Measurements from ENCODE around the gene KEAP1. TPM values are rescaled to one million over a fixed set of nuclear protein-coding genes. Genes with fewer than 3 reads are reported as not detected.
"Not testable (repeated sequence)": the region's sequence is repeated elsewhere in the genome, so short reads cannot be mapped to it uniquely, and the experiment has no call there.

Gene KEAP1
- total RNA-seq, 1 experiment from 2014 or later, result 43.3 TPM

- no peak for DNase-seq (ENCODE audit: low spot score)
Observed at GRCh38 chr19:10497371-10497770, 5.8 kb downstream of the KEAP1 start.

- DNase-seq (ENCODE audit: low spot score), result no peak
Observed at GRCh38 chr19:10491472-10492047, 11.6 kb downstream of the KEAP1 start.

GRCh38 chr19:10486551-10486950, 16.6 kb downstream of the KEAP1 start:
- no peak for DNase-seq (ENCODE audit: low spot score)

GRCh38 chr19:10478903-10479384, 24.2 kb downstream of the KEAP1 start:
- peak; percentile 23 for DNase-seq (ENCODE audit: low spot score)

- DNase-seq (ENCODE audit: low spot score), result no peak
Observed at GRCh38 chr19:10478476-10478875, 24.7 kb downstream of the KEAP1 start.

- DNase-seq (ENCODE audit: low spot score), result no peak
Observed at GRCh38 chr19:10474962-10475451, 28.1 kb downstream of the KEAP1 start.

- no peak for DNase-seq (ENCODE audit: low spot score)
Observed at GRCh38 chr19:10473192-10473591, 30.0 kb downstream of the KEAP1 start.

- DNase-seq (ENCODE audit: low spot score), result peak; percentile 30
Observed at GRCh38 chr19:10471909-10472308, 31.2 kb downstream of the KEAP1 start.

- DNase-seq (ENCODE audit: low spot score), result no peak
Observed at GRCh38 chr19:10468133-10468532, 35.0 kb downstream of the KEAP1 start.

- no peak for DNase-seq (ENCODE audit: low spot score)
Observed at GRCh38 chr19:10467104-10467706, 36.0 kb downstream of the KEAP1 start.

GRCh38 chr19:10464456-10464855, 38.7 kb downstream of the KEAP1 start:
- no peak for DNase-seq (ENCODE audit: low spot score)

- DNase-seq (ENCODE audit: low spot score), result no peak
Observed at GRCh38 chr19:10462557-10462956, 40.6 kb downstream of the KEAP1 start.

GRCh38 chr19:10462042-10462441, 41.1 kb downstream of the KEAP1 start:
- not testable (repeated sequence) for DNase-seq (ENCODE audit: low spot score)

- no peak for DNase-seq (ENCODE audit: low spot score)
Observed at GRCh38 chr19:10461047-10461949, 41.9 kb downstream of the KEAP1 start.

- DNase-seq (ENCODE audit: low spot score), result no peak
Observed at GRCh38 chr19:10460714-10461046, 42.5 kb downstream of the KEAP1 start.

- DNase-seq (ENCODE audit: low spot score), result not testable (repeated sequence)
Observed at GRCh38 chr19:10458733-10459132, 44.4 kb downstream of the KEAP1 start.

- no peak for DNase-seq (ENCODE audit: low spot score)
Observed at GRCh38 chr19:10454267-10454666, 48.9 kb downstream of the KEAP1 start.

GRCh38 chr19:10453852-10454251, 49.3 kb downstream of the KEAP1 start:
- DNase-seq (ENCODE audit: low spot score), result no peak

- DNase-seq (ENCODE audit: low spot score), result no peak
Observed at GRCh38 chr19:10452726-10453618, 50.2 kb downstream of the KEAP1 start.

- DNase-seq (ENCODE audit: low spot score), result no peak
Observed at GRCh38 chr19:10450853-10451609, 52.1 kb downstream of the KEAP1 start.
